ENCODE measurements around the gene PDE6C. TPM values are rescaled to one million over a fixed set of nuclear protein-coding genes. Genes with fewer than 3 reads are reported as not detected.

Gene PDE6C
- total and polyA plus RNA-seq, 12 donors = not detected

GRCh38 chr10:93601146-93601773, 11.1 kb upstream of the PDE6C start, which contains the start of gene RBP4:
RBP4 (minus strand) TSS chr10:93601235; CDS start chr10:93601028, 207 bp downstream.
- 2 to 10% (median 3%) methylated on average over 2 to 63 of the region's 63 CpGs for WGBS, 4 donors
- no peak for TF ChIP-seq POLR2A (IDR thresholded peaks at IDR 0.05)
- no peak for TF ChIP-seq CTCF (IDR thresholded peaks at IDR 0.05)
- Histone ChIP-seq H3K4me1 (replicated peaks in 1 of 2) (peaks cover 5% of the 10 kb centered on the region in 2 donors), H3K36me3 (replicated peaks in 1 of 2) (no peaks in the 10 kb centered on the region), H3K27me3 (peaks cover 37% of the 10 kb centered on the region), H3K4me3 (peak within 1 kb of the TSS in 1 of 4 donors; percentile 47), H3K27ac (no peak within 1 kb of the TSS), H3K9me3 (replicated peaks in 1 of 3) (no peaks in the 10 kb centered on the region)
- intact Hi-C loops (cut with DNase I) = no loop called here
- peak in 5 of 7 donors; percentile 12 to 35 (median 21) for DNase-seq

GRCh38 chr10:93601774-93602162, 10.6 kb upstream of the PDE6C start:
- no peak for TF ChIP-seq CTCF (IDR thresholded peaks at IDR 0.05)
- TF ChIP-seq POLR2A (IDR thresholded peaks at IDR 0.05) = no peak
- Histone ChIP-seq H3K27ac (no peak overlapping the region), H3K9me3 (replicated peaks in 1 of 3) (no peaks in the 10 kb centered on the region), H3K4me1 (replicated peaks in 1 of 2) (peaks cover 5% of the 10 kb centered on the region in 2 donors), H3K4me3 (peak overlapping the region in 1 of 4 donors; percentile 47), H3K27me3 (peaks cover 37% of the 10 kb centered on the region), H3K36me3 (replicated peaks in 1 of 2) (no peaks in the 10 kb centered on the region)
- intact Hi-C loops (cut with DNase I) = no loop called here
- WGBS, 4 donors = 12 to 15% (median 13%) methylated on average over 7 of the region's 7 CpGs
- DNase-seq = no peak

- H3K4me1 ChIP-seq (replicated peaks in 1 of 2) = peaks cover 5% of the 10 kb centered on the region in 2 donors
- no peak for DNase-seq
- TF ChIP-seq POLR2A (IDR thresholded peaks at IDR 0.05) = no peak
- no peak for TF ChIP-seq CTCF (IDR thresholded peaks at IDR 0.05)
- intact Hi-C loops (cut with DNase I) = no loop called here
- no peaks in the 10 kb centered on the region for H3K36me3 ChIP-seq (replicated peaks in 1 of 2)
- no peaks in the 10 kb centered on the region for H3K9me3 ChIP-seq (replicated peaks in 1 of 3)
- WGBS, 4 donors = 81 to 92% (median 90%) methylated on average over 2 of the region's 2 CpGs
- H3K27me3 ChIP-seq = peaks cover 37% of the 10 kb centered on the region
- no peak overlapping the region for H3K4me3 ChIP-seq
- no peak overlapping the region for H3K27ac ChIP-seq
These were observed 9.3 kb upstream of the PDE6C start for GRCh38 chr10:93603023-93603422.

- intact Hi-C loops (cut with DNase I) = no loop called here
- Histone ChIP-seq H3K4me1 (replicated peaks in 1 of 2) (peaks cover 5% of the 10 kb centered on the region in 2 donors), H3K4me3 (no peak overlapping the region), H3K27me3 (peaks cover 37% of the 10 kb centered on the region), H3K9me3 (replicated peaks in 1 of 3) (no peaks in the 10 kb centered on the region), H3K36me3 (replicated peaks in 1 of 2) (no peaks in the 10 kb centered on the region), H3K27ac (no peak overlapping the region)
- 13 to 20% (median 17%) methylated on average over 2 of the region's 2 CpGs for WGBS, 4 donors
- no peak for DNase-seq
- TF ChIP-seq CTCF (IDR thresholded peaks at IDR 0.05) = no peak
- no peak for TF ChIP-seq POLR2A (IDR thresholded peaks at IDR 0.05)
These were observed 8.2 kb upstream of the PDE6C start for GRCh38 chr10:93604146-93604545.

Data from adrenal gland (tissue), 12 donors.